ENCODE data around the gene DLGAP3. TPM values are rescaled to one million over a fixed set of nuclear protein-coding genes. Genes with fewer than 3 reads are reported as not detected.

The DLGAP3 gene
- total RNA-seq, 4 donors from 2014 or later = 0.18 to 0.19 TPM; not detected in 2

DNA sequence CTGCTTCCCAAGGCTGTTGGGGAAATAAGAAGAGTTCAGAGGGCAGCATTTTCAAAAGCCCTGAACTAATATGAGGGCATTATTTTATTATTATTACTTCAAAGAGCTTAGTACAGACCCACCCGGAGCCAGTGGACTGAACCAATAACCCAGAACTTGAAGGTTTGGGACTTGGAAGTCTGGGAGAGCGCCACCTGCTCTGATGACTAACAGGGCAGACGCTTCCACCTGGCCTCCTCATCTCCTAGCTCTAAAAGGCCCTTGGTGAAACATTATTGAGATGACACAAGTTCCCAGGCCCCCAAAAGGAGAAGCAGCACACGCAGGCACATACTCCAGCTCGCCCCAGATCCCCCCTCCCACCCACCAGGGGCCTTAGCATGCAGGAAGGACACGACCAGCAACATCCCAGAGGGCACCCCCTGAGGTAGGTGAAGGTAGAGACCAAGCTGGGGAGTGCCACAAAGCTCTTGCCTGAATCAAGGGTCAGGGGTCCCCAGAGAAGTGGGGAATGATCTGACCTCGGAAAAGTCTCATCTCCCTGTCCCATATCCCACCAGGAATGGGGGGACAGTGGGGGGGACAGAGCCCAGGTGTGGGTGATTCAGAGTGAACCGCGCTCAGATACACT lies 1.3 kb downstream of the DLGAP3 start:
- H3K4me3 ChIP-seq = no peak overlapping the region
- H3K4me1 ChIP-seq = peaks cover 6 to 24% (median 12%) of the 10 kb centered on the region in 3 donors
- 42 to 45% methylated on average over 4 to 8 of the region's 9 CpGs for WGBS, 2 donors
- no peaks in the 10 kb centered on the region for H3K36me3 ChIP-seq
- H3K9me3 ChIP-seq = no peaks in the 10 kb centered on the region
- no peak for DNase-seq
- peaks cover 10 to 100% (median 31%) of the 10 kb centered on the region in 4 donors for H3K27me3 ChIP-seq
- no peak for TF ChIP-seq POLR2A (IDR thresholded peaks at IDR 0.05)
- TF ChIP-seq, protein P1, sequence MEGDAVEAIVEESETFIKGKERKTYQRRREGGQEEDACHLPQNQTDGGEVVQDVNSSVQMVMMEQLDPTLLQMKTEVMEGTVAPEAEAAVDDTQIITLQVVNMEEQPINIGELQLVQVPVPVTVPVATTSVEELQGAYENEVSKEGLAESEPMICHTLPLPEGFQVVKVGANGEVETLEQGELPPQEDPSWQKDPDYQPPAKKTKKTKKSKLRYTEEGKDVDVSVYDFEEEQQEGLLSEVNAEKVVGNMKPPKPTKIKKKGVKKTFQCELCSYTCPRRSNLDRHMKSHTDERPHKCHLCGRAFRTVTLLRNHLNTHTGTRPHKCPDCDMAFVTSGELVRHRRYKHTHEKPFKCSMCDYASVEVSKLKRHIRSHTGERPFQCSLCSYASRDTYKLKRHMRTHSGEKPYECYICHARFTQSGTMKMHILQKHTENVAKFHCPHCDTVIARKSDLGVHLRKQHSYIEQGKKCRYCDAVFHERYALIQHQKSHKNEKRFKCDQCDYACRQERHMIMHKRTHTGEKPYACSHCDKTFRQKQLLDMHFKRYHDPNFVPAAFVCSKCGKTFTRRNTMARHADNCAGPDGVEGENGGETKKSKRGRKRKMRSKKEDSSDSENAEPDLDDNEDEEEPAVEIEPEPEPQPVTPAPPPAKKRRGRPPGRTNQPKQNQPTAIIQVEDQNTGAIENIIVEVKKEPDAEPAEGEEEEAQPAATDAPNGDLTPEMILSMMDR (IDR thresholded peaks at IDR 0.05) = no peak
- no peak overlapping the region for H3K27ac ChIP-seq
- intact Hi-C loops (cut with DNase I) = no loop called here

DNA sequence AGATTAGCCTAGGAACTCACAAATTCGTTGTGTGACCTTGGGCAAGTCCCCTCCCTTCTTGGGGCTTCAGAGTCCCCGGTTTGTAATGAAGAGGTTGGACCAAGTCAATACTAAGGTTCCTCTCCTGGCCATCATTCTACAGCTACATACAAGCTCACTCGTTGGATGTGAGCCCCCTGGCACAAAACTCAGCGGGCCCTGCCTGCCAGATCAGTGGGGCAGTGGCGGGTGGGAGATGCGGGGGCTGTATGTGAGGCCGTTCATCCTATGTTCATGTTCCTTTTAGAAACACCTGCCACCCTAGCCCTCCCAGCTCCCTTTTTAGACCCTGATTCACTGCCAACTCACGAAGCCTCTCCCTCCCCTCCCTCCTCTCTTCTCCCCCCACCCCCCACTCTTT lies 2.1 kb downstream of the DLGAP3 start:
- Histone ChIP-seq H3K4me1 (peaks cover 6 to 24% (median 12%) of the 10 kb centered on the region in 3 donors), H3K36me3 (no peaks in the 10 kb centered on the region), H3K27ac (no peak overlapping the region), H3K4me3 (no peak overlapping the region), H3K27me3 (peaks cover 10 to 100% (median 31%) of the 10 kb centered on the region in 4 donors), H3K9me3 (no peaks in the 10 kb centered on the region)
- intact Hi-C loops (cut with DNase I) = no loop called here
- WGBS, 2 donors = 63 to 69% methylated on average over 5 of the region's 8 CpGs
- TF ChIP-seq, protein P1 (IDR thresholded peaks at IDR 0.05) = no peak
- TF ChIP-seq POLR2A (IDR thresholded peaks at IDR 0.05) = no peak
- DNase-seq = no peak

DNA sequence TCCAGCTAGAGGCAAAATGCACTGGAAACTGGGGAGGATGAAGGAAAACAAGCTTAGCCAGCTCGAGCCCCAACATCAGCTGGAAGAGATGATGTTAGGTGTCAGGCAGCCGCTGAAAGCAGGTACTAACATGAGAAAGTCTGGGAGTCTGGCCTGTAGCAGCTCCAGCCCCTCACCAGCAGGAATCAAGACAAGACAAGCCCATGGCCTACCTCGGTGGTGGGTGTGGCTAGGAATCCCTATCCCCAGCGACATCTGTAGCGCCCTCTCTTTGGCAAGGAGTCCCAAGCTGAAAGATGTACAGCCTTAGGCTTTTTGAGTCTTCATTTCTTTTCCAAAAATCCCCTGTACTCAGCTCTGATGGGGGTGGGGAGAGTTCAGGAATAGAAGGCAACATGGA lies 2.6 kb downstream of the DLGAP3 start:
- WGBS, 2 donors = 6 to 11% methylated on average over 5 of the region's 5 CpGs
- H3K9me3 ChIP-seq = no peaks in the 10 kb centered on the region
- H3K27me3 ChIP-seq = peaks cover 10 to 100% (median 31%) of the 10 kb centered on the region in 4 donors
- no peaks in the 10 kb centered on the region for H3K36me3 ChIP-seq
- intact Hi-C loops (cut with DNase I) = no loop called here
- TF ChIP-seq, protein P1 (IDR thresholded peaks at IDR 0.05) = no peak
- TF ChIP-seq POLR2A (IDR thresholded peaks at IDR 0.05) = no peak
- no peak overlapping the region for H3K27ac ChIP-seq
- no peak for DNase-seq
- H3K4me3 ChIP-seq = no peak overlapping the region
- H3K4me1 ChIP-seq = peaks cover 6 to 24% (median 12%) of the 10 kb centered on the region in 3 donors

DNA sequence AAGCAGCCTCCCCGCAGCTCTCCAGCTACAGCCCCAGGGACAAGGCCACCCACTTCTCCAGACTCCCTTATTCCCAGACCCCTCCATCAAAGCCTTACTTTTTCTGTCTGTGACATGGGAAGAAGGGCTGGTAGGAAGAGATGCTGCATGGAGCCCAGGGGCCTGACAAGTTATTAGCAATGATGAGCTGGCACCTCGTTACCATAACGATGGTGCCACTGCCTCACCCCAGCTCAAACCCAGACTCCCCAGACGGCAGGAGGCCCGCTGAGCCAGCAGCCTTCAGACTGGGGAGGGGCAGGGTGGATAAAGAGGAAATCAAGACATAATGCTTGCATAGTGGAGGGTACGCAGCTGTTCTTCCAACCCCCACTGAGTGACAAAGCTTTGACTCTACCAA lies 3.3 kb downstream of the DLGAP3 start:
- no peak overlapping the region for H3K27ac ChIP-seq
- H3K27me3 ChIP-seq = peaks cover 10 to 100% (median 31%) of the 10 kb centered on the region in 4 donors
- no peaks in the 10 kb centered on the region for H3K9me3 ChIP-seq
- no peak for TF ChIP-seq POLR2A (IDR thresholded peaks at IDR 0.05)
- TF ChIP-seq, protein P1 (IDR thresholded peaks at IDR 0.05) = no peak
- intact Hi-C loops (cut with DNase I) = no loop called here
- H3K36me3 ChIP-seq = no peaks in the 10 kb centered on the region
- WGBS, 2 donors = 42 to 64% methylated on average over 5 to 6 of the region's 6 CpGs
- peaks cover 6 to 24% (median 12%) of the 10 kb centered on the region in 3 donors for H3K4me1 ChIP-seq
- DNase-seq = no peak
- H3K4me3 ChIP-seq = no peak overlapping the region

GRCh38 chr1:34925730-34926129 lies 3.7 kb downstream of the DLGAP3 start:
- peaks cover 10 to 100% (median 30%) of the 10 kb centered on the region in 4 donors for H3K27me3 ChIP-seq
- 67 to 68% methylated on average over 2 of the region's 2 CpGs for WGBS, 2 donors
- peaks cover 6 to 24% (median 12%) of the 10 kb centered on the region in 3 donors for H3K4me1 ChIP-seq
- no peak for DNase-seq
- no peak overlapping the region for H3K27ac ChIP-seq
- TF ChIP-seq POLR2A (IDR thresholded peaks at IDR 0.05) = no peak
- TF ChIP-seq, protein P1 (IDR thresholded peaks at IDR 0.05) = no peak
- no peak overlapping the region for H3K4me3 ChIP-seq
- H3K9me3 ChIP-seq = no peaks in the 10 kb centered on the region
- no peaks in the 10 kb centered on the region for H3K36me3 ChIP-seq
- intact Hi-C loops (cut with DNase I) = no loop called here
